GM12892 (cell line): ENCODE data around the gene MARCHF10.

Source experiments
- POLR2A ChIP-seq: IDR thresholded peaks from 2 replicates; pipeline ENCODE4 v1.6.1; 2011; ENCODE audit warnings: low read depth, low read length, control low read depth
- TAF1 ChIP-seq: IDR thresholded peaks from 2 replicates; pipeline ENCODE4 v1.6.1; 2011; ENCODE audit warnings: low read depth, mild to moderate bottlenecking, control low read depth, low read length, borderline replicate concordance

GRCh38 chr17:62674363-62674739 is 133.8 kb downstream of the MARCHF10 start:
- TF ChIP-seq POLR2A = no peak
- TF ChIP-seq TAF1 = no peak
